BE2C (cell line): Measurements from ENCODE around the gene PARD6G.

Source experiments
- DNase-seq: peaks from one replicate; pipeline ENCODE4 v3.0.0-alpha.2; 2020
- H3K27me3 ChIP-seq: fragments of 250-450 bp; sonication (Bioruptor Pico); 2 replicates; pipeline ENCODE4 v1.5.1; 2020; ENCODE audit warnings: mild to moderate bottlenecking
- H3K36me3 ChIP-seq: fragments of 250-450 bp; sonication (Bioruptor Pico); 2 replicates; pipeline ENCODE4 v1.5.1; 2020; ENCODE audit warnings: mild to moderate bottlenecking
- H3K4me1 ChIP-seq: fragments of 250-450 bp; sonication (Bioruptor Pico); 2 replicates; pipeline ENCODE4 v1.5.1; 2020
- H3K4me3 ChIP-seq: 2 replicates; pipeline ENCODE4 v1.5.1; 2011; ENCODE audit warnings: low read depth, low read length
- H3K9me3 ChIP-seq: fragments of 250-450 bp; sonication (Bioruptor Pico); 2 replicates; pipeline ENCODE4 v1.5.1; 2020
- CTCF ChIP-seq: IDR thresholded peaks from 2 replicates; pipeline ENCODE4 v1.5.1; 2012; ENCODE audit warnings: mild to moderate bottlenecking, low read depth, low read length

Gene PARD6G

GRCh38 chr18:80108739-80109675, 138.3 kb downstream of the PARD6G start, which contains the start of gene ADNP2:
TSS of gene ADNP2 (plus strand) at chr18:80109262. CDS start at chr18:80117543, 8,281 bp downstream.
- peak within 1 kb of the TSS; percentile 63 for H3K4me3 ChIP-seq
- no peaks in the 10 kb centered on the region; the same call in 1 of the 2 replicates for H3K4me1 ChIP-seq
- no peaks in the 10 kb centered on the region for H3K9me3 ChIP-seq
- H3K27me3 ChIP-seq, result no peaks in the 10 kb centered on the region
- peak; percentile 91 for DNase-seq
- H3K36me3 ChIP-seq, result no peaks in the 10 kb centered on the region
- no peak for TF ChIP-seq CTCF

GRCh38 chr18:80108121-80108536, 139.2 kb downstream of the PARD6G start:
- Histone ChIP-seq H3K4me1 (no peaks in the 10 kb centered on the region; the same call in 1 of the 2 replicates), H3K4me3 (no peak overlapping the region), H3K27me3 (no peaks in the 10 kb centered on the region), H3K9me3 (no peaks in the 10 kb centered on the region), H3K36me3 (no peaks in the 10 kb centered on the region)
- TF ChIP-seq CTCF, result no peak
- DNase-seq, result no peak

- no peak for DNase-seq
- TF ChIP-seq CTCF, result no peak
- Histone ChIP-seq H3K27me3 (no peaks in the 10 kb centered on the region), H3K36me3 (no peaks in the 10 kb centered on the region), H3K9me3 (no peaks in the 10 kb centered on the region), H3K4me3 (no peak overlapping the region), H3K4me1 (no peaks in the 10 kb centered on the region)
Observed at GRCh38 chr18:80107426-80107825, 139.9 kb downstream of the PARD6G start.
